GF-D8 (cell line): ENCODE measurements around the gene TCERG1L.
"Not testable (repeated sequence)": the region's sequence is repeated elsewhere in the genome, so short reads cannot be mapped to it uniquely, and the experiment has no call there.

ENCODE experiments used
- DNase-seq: peaks from one replicate; lab custom pipeline; 2025; lab: John Stamatoyannopoulos, UW

The TCERG1L gene

DNA sequence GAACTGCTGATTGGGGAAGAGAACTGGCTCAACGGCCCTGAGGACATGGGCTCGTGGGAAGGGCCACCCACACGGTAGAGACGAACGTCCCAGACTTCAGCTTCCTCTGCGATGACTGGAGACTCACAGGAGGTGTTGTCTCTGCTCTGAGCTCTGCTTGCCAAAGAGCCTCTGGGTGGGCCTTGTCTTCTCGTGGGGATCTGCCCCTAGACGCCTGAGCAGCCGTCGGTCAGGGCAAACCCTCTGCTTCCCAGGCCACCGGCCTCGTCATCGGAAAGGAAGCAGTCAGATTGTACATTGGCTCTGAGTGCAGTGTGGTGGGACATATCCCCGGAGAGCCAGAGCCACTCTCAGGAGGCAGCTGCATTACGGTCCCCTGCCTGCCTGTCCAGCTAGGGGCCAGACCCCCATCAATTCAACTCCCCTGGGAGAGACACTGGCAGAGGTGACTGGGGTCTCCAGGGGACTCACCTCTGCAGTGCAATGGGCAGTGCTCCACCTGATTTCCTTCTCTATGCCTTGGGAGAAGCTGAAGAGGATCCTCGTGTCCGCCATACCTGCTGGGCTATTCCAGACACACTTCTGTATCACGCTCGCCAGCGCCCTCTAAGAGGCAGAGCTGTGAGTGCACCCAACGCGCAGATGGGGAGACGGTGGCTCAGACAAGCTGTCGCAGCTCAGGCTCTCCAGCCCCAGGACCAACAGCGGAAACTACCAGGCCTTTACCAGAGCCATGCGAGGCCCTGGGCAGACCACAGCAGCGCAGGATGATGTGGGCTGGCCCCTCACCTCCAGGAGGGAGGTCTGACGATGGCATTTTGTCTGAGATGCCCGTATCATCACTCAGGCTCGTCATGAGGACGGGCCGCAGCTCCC, 227.4 kb downstream of the TCERG1L start:
- no peak for DNase-seq

DNA sequence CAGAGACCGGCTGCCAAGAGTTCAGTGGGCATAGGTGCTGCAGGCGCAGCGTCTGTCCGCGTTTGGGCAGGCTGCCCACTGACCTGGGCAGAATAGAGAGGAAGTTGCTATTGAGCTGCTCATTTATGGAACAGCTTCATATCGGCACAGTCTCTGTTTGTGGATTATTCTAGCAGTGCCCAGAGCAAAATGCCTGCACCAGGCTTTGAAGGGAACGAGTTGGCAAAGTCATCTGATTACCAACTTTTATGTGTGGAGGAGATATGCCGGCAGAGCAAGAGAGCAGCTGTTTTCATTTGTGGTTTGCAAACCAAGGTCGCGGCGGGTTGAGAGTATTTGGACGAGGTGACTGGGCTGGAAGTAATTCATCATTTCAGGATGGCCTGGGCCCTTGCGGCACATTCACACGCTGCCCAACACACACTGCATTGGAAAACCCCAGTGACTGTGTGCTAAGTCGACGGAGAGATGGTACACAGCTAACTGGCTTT, 228.5 kb downstream of the TCERG1L start:
- no peak for DNase-seq

DNA sequence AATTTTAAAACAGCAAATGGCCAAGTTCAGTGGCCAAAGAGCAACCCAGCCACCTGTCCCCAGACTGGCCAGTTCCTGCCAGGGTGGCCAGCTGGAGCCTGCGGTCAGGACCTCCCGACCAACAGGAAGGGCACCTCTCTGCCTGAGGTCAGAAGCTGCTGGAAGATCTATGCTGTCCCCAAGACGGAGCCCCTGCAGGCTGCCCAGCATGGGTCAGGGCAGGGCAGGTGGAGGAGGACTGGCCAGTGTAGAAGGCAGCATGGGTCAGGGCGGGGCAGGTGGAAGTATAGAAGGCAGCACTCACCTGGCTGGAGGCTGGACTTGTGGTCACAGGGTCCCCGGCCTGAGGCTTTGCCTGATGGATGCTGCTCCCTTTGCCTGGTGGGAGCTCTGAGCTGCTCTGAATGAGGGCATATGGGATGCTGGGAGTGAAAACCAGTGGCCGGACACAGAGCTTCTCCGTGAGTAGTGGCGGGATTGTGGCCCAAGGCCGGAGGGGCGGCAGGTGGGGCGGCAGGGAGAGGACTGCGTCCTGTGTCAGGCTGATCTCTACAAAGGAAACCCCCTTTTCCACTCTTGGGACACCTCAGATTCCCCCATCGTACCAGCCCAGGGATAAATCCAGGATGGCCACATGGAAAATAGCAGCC, 229.2 kb downstream of the TCERG1L start:
- DNase-seq = no peak

DNA sequence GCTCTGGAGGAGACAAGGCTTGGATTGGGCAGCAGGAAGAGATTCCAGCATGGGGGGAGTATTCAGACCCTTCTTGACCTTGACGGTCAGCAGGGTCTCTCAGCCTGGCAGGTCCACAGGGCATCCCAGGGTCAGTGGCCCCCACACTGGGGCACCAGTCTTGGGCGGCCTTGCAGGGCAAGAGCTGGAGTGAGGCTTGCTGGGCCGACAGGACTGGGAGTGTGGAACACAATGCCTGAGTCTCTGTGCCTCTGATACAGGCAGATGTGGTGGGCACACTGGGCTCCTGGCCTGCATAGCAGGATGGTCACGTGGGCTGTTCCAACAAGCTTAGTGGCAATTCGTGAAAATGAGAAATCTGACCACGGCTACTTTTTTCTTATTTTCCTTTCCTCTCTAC, 229.7 kb downstream of the TCERG1L start:
- no peak for DNase-seq

DNA sequence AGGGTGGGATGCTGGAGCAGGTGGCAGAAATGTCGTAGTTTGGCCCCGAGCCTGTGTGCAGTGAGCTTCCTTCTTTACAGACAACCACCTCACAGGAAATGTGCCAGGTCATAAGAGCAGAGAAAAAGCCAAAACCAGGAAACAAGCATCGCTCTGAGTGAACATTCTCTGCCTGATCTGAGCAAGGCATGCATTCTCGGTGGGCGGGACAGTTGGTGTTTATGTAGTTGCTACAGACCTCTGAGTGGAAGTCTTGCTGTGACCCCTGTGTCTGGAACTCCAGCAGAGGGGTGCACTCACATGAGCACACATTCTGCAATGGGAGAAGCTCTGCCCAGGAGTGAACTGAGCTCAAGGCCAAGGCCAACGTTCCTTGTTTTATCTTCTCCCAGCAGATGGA, 230.1 kb downstream of the TCERG1L start:
- no peak for DNase-seq

DNA sequence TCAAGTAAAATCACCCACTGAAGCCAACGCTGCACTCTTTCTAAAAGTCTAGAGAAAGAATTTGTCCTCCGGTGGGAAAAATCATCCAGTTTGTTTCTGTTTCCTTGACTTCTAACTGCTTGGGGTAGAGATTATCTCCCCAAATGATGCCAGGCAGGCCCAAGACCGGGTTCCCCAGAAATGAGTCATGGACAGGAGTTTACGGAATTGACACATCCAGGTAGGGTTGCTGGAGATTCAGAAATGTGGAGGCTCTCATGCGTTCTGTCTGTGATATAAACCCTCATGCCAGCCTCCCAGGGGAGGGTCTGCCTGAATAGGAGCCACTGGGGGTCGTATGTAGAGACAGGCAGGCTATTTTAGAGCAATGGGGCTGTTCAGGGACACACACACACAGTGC, 230.9 kb downstream of the TCERG1L start:
- DNase-seq = no peak

DNA sequence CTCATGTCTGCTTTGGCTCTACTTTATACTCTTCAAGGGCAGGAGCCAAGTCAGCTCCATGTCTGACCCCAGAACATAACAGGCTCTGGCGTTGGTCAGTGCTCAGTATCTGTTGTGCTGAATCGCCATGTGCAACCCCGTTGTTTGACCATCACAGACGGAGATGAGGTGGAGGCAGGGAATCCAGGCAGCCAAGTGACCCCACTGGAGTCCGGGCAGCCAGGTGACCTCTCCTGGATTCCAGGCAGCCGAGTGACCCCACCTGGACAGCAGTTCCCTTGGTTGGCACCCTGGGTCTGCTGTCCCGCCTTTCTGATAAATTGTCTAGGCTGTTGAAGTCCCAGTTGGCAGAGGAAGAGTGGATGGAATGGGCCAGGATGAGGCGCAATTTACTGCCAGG, 232.2 kb downstream of the TCERG1L start:
- DNase-seq = no peak

DNA sequence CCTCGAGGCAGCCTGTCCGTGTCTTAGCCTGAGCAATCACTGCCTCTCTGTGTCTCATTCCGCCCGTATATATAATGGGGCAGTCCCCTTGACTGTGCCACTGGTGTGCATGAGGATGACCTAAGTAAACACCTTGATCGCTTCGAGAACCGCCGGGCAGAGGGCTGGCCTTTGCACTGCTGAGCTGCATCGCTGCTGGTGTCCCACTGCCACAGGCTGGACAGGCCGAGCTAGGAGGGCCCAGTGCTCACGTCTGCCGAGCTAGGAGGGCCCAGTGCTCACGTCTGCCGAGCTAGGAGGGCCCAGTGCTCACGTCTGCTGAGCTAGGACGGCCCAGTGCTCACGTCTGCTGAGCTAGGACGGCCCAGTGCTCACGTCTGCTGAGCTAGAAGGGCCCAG, 232.6 kb downstream of the TCERG1L start:
- not testable (repeated sequence) for DNase-seq

DNA sequence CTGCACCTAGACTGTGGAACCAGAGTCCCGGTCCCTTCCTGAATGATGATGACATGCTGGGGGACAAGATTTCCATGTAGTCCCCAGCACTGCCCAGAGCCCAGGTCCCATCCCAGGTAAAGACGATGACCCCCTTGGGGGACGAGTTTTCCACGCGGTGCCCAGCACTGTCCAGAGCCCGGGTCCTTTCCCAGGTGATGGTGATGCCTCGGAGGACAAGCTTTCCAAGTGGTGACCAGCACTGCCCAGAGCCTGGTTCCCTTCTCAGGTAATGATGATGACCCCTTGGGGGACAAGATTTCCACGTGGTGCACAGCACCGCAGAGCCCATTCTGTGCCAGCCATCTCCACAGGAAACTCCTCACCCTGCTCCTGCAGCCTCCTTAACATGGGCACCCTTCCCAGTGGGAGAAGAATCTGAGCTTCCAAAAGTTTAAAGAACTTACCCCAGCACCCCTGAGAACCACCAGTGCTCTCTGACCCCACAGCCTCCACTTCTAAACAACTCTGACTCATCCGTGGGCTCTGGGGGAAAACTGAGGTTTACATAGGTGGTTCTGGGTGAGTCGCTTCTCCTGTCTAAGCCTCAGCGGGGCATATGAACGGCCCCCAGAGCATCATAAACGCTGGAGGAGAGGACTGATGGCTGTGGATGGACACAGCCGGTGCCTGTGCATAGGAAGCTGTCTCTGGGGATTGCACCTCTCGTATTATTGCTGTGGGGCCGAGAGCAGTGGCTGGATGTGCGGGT, 233.2 kb downstream of the TCERG1L start:
- DNase-seq = no peak

DNA sequence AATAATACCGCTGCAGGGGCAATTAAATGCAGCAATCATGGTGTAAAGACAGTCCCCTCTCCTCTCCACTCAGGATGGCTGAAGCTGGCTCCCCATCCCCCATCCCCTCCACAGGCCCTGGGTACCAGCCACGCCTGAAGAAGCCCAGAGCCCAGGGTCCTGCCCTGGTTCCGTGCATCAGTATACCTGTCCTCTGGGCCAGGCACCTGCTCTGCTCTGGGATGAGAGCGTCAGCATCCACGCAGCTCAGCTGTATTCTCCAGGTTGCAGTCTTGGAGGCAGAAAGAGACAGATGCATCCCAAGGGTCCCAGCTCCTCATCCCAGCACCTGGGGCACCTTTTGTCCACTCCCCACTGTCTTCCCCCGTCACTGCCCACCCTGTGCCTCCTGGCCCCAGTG, 233.8 kb downstream of the TCERG1L start:
- DNase-seq = no peak

DNA sequence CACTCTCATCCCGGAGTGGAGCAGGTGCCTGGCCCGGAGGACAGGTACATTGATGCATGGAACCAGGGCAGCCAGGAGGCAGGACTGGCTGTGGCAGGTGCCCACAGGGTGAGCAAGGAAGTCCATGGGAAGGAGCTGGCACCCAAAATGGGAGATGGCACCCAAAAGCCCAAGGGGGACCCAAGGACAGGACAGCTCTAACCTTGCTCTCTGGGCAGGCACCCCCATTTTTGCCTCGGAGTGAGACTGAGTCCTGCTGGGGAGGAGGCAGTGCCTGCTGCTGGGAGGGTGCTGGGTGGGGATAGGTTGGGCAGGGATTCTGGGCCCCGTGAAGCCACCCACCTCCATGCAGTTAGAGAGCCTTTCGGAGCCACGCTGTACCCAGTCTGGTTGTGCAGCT, 234.5 kb downstream of the TCERG1L start:
- DNase-seq = no peak

DNA sequence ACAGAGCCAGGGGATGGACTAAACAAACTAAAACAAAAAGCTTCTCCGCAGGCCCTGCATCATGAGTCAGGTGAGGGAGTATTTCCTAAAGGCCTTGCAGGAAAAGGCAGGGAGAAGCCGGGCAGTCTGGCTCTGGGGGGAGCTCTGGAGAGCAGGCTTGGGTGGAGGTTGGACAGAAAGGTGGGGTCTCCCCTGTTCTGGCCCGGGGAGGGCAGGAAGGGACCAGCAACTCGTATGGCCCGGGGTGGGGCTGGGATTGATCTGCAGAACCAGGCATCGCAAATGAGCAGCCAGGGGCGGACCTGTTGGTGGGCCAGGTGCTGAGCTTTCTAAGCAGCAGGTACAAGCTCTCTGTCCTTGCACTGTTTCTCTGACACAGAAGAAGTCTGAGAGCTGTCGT, 235.2 kb downstream of the TCERG1L start:
- no peak for DNase-seq

DNA sequence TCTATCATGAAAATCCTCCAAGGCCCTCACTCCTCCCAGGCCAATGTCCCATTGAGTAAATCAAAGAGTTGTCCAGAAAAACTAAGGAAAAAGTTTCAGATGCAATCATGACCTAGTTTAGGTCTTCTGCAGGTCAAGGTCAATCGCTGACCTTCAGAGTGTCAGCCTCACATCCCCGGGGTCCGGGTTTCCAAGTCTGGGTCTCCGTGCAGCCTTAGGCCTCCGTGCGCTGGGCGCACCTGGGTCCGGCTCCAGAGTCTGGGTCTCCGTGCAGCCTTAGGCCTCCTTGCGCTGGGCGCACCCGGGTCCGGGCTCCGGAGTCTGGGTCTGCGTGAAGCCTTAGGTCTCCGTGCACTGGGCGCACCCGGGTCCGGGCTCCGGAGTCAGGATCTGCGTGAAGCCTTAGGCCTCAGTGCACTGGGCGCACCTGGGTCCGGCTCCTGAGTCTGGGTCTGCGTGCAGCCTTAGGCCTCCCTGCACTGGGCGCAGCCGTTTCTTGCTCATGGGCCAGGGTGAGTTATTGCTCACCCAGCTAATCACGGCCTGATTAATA, 236.2 kb downstream of the TCERG1L start:
- DNase-seq = no peak

DNA sequence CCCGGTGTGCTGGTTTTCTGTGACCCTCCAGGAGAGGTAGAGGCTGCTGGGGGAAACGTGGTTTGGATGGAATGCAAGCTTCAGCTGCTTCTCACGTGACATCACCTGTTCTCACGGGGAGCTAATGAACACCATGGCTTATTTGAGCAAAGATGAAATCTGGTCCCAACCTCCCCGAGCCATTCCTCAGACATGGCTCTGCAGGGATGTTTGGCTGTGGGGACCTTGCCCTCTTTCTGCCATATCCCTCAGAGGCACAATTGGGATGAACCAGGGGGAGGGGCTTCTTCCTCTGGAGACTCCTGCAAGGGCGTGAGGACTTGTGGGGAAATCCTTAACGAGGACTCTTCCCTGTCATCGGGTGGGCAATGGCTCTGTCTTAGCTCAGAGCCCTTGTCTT, 236.8 kb downstream of the TCERG1L start:
- DNase-seq = no peak

DNA sequence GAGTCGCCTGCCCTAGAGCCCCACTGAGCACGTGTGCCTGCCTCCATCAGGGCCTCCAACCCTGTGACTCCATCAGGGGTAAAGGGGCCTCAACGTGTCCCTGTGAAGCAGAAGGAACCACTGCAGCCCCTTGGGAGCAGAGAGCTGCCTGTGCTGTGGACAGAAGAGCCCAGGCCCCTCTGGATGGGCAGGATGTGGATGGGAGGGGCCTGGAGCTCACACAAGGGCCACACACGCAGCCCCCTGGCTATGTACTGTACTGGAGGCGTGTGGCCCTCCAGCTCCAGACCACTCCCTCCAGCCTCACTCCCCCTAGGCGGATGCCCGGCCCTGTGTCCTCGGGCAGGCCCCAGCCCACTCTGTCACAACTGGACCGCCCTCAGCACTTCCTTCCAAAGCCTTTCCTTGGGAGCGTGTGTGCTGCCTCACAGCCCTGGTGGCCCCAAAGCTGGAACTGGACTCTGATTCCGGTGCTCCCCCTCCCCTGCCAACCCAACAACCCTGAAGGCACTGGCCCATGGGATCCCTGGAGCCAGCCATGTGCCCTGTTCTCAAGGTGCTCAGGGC, 238.0 kb downstream of the TCERG1L start:
- DNase-seq = no peak

DNA sequence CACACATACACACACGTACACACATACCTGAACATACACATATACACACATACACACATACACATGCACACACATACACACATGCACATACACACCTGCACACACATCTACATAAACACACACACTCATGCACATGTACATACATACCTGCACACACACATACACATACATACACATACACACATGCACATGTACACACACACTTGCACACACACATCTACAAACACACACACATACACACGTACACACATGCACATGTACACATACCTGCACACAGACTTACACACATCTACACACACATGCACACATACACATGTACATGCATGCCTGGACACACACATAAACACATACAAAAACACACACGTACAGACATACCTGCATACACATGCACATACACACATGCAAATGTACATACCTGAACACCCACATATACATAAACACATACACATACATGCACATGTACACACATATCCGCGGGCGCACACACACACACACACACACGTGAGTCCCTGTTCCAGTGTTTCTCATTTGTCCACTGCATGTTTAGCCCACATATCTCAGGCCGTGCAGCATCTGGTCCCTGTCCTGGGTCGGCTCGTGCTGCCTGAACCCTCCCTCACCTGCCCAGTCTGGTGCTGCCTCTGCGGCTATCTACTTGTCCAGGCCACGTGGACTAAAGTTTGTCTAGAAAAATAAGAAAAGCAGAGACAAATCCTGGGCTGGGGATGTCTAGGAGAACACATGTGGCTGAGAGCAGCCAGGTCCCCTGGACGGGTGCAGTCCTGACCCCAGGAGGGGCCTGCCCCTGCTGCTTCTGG, 238.7 kb downstream of the TCERG1L start:
- no peak for DNase-seq

DNA sequence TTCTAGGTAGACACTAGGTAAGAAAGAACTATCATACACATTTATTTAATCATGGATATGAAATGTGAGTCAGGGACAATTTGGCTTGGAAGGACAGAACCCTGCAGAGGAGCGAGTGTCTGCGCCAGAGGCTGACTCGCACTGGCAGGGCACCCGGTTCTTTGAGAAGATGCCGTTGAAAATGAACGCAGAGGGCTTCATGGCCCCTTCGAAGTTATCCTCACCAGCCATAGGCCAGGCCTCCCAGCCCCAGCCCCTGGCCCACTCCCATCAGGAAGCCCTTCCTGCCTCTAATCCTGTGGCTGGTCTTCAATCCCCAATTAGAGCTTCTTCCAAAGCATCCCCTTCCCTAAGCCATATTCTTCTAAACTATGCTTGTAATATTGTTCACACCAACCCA, 239.8 kb downstream of the TCERG1L start:
- DNase-seq = no peak

DNA sequence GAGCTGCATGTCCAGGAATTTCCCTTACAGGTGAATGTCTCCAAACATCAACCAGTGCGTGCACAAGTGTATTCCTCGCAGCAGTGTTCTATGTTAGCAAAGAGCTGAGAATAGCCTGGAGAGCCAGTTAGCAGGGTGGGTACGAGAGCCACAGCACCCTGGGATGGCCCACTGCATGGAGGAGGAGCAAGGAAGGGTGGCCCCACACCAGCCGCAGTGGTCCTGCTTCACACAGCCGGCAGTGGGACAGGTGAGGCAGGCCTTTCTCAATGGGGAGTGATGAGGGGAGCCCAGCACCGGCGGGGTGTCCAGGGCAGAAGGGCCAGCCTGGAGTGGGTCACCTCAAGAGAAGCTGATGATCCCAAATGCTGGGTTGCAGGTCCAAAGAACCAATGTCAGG, 240.7 kb downstream of the TCERG1L start:
- no peak for DNase-seq

DNA sequence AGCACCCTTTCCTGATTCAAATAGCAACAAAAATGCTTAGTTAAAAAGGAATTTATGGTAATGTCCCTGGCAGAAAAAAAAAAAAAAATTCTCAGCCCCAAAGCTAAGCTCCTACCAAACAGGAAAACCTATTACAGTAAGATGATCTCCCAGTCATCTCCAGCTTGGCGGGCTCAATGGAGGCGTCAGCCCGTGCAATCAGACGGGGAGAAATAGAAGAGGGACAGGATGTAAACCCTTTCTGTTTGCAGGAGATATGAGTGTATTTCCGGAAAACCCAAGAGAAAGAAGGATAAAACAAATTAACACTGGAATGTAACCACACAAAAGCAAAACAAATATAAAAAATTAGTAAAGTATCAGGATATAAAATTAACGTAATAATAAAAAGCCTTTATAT, 242.8 kb downstream of the TCERG1L start:
- DNase-seq = no peak

DNA sequence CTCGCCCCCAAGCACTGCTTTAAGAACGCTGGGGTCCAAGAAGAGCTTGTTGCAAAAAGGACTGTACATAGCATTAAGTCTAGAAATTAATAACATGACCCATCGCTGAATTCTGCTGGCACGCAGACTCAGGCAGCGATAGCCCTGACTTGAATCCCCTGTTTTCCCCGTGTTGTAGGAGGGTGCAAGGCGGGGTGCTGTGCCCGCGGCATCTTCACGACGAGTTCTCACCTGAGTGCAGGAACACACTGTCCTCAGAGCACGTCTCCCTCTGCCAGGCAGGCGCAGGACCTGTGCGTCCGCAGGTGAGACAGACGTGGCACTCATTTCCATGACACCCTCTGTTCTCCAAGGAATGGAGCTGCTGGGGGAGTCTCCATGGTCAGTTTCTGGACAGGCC, 243.2 kb downstream of the TCERG1L start:
- DNase-seq = no peak

DNA sequence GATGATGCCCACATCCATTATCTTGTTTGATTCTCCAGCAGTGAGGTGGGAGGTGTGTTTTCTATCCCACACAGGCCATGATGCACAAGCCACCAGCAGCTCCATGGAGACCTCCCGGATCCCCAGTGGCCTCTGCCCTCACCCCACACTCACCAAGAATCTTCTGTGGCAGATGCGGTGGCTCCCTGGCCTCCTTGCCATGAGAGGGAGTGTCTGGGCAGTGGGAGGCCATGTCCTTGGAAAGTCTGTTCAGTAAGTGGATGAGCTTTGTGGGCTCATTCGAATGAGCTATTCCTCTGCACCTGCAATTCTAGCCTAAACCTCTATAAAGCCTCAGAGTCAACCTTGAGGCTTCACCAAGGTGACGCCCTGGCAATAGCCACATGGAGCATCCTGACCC, 243.8 kb downstream of the TCERG1L start:
- no peak for DNase-seq
